Kidney (tissue), 14 donors: ENCODE measurements around the gene CAND2. TPM values are rescaled to one million over a fixed set of nuclear protein-coding genes. Genes with fewer than 3 reads are reported as not detected.

Source experiments
- DNase-seq, 5 donors: peaks; one replicate each; pipeline ENCODE4 v3.0.0-alpha.2; 2013 to 2020
- FAIRE-seq: peaks from 2 replicates; lab custom pipeline; 2012; peaks lifted over from hg19 to GRCh38; lab: Jason Lieb, UNC
- H3K27ac ChIP-seq, 2 donors: one replicate each; pipeline ENCODE4 v1.7.0; 2013; ENCODE audit warnings: low read depth in 2 of 2, low read length in 2 of 2, inconsistent platforms in 1 of 2
- H3K27me3 ChIP-seq: one replicate; pipeline ENCODE4 v1.7.1; 2013; ENCODE audit warnings: low read length, inconsistent platforms; ENCODE audit not compliant: control insufficient read depth, insufficient read depth
- H3K36me3 ChIP-seq, 3 donors: one replicate each; pipeline versions ENCODE4 v1.7.0 to v1.7.1; 2013; ENCODE audit warnings: low read length in 3 of 3, control low read depth in 1 of 3, inconsistent platforms in 1 of 3; ENCODE audit not compliant: insufficient read depth in 3 of 3, control insufficient read depth in 2 of 3
- H3K4me1 ChIP-seq, 3 donors: one replicate each; pipeline versions ENCODE4 v1.7.0 to v1.7.1; 2013; ENCODE audit warnings: low read length in 3 of 3, inconsistent platforms in 1 of 3, low read depth in 1 of 3; ENCODE audit not compliant: control insufficient read depth in 2 of 3, insufficient read depth in 2 of 3
- H3K4me3 ChIP-seq, 3 donors: one replicate each; pipeline versions ENCODE4 v1.7.0 to v1.8.1; 2013; ENCODE audit warnings: low read length in 3 of 3, control low read depth in 1 of 3, inconsistent platforms in 1 of 3
- H3K9ac ChIP-seq, 3 donors: one replicate each; pipeline versions ENCODE4 v1.7.0 to v1.7.1; 2013; ENCODE audit warnings: low read length in 3 of 3, control low read depth in 1 of 3, inconsistent platforms in 1 of 3
- H3K9me3 ChIP-seq, 3 donors: one replicate each; pipeline versions ENCODE4 v1.7.0 to v1.7.1; 2013; ENCODE audit warnings: low read length in 3 of 3, control low read depth in 1 of 3, inconsistent platforms in 1 of 3; ENCODE audit not compliant: control insufficient read depth in 2 of 3, insufficient read depth in 1 of 3
- CTCF ChIP-seq: IDR thresholded peaks from 3 replicates; pipeline ENCODE4 v1.5.1; 2012; ENCODE audit warnings: mild to moderate bottlenecking, moderate library complexity, borderline replicate concordance; ENCODE audit not compliant: insufficient read depth; ENCODE audit errors: extremely low read depth
- intact Hi-C: fragments of 100-400 bp; cut with DNase I; formaldehyde crosslinking; loops from one replicate; pipeline ENCODE4 v1.11.1; 2022
- polyA plus RNA-seq: library from polyadenylated mRNA; stranded (reverse); fragments of 350-450 nt; fragmentation: Illumina TruSeq; extraction: RNeasy Lipid Tissue Mini Kit (QIAGEN cat#74804); gene quantifications from one replicate; pipeline ENCODE4 v1.2.3, GENCODE V29; 2014; ENCODE audit warnings: low read depth, low replicate concordance; ENCODE audit not compliant: insufficient read depth
- total RNA-seq: library from RNA; stranded (reverse); fragmentation: NEBNext Ultra II Directional; extraction: Animal tissue kit (Norgen Biotek cat#: 25700); gene quantifications from one replicate; pipeline ENCODE4 v1.2.1, GENCODE V29; 2021
- donor health status: control.
- donor health status: control.
- donor health status: control.
- donor health status: control.
- donor health status: control.
- donor health status: DM: yes; HTN: yes; CAD: no.
- donor health status: Normal renal cell carcinoma (clear cell type).

The CAND2 gene
- total and polyA plus RNA-seq, 2 donors from 2014 or later: 3.9 to 7.1 TPM

DNA sequence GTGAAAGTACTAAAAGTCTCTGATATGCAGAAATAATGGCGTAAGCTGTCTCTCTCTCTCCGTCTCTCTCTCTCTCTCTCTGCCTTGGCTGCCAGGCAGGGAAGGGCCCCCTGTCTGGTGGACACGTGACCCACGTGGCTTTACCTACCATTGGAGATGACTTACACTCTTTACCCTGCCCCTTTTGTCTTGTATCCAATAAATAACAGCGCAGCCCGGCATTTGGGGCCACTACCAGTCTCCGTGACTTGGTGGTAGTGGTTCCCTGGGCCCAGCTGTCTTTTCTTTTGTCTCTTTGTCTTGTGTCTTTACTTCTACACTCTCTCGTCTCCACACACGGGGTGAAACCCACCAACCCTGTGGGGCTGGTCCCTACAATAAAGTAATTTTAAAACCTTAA is 25.2 kb upstream of the CAND2 start:
- intact Hi-C loops: no loop called here
- no peak for FAIRE-seq
- Histone ChIP-seq H3K4me3 (no peak overlapping the region), H3K9me3 (no peaks in the 10 kb centered on the region), H3K9ac (no peak overlapping the region), H3K36me3 (no peaks in the 10 kb centered on the region), H3K27me3 (no peaks in the 10 kb centered on the region), H3K4me1 (no peaks in the 10 kb centered on the region), H3K27ac (no peak overlapping the region)
- no peak for TF ChIP-seq CTCF
- DNase-seq: no peak

DNA sequence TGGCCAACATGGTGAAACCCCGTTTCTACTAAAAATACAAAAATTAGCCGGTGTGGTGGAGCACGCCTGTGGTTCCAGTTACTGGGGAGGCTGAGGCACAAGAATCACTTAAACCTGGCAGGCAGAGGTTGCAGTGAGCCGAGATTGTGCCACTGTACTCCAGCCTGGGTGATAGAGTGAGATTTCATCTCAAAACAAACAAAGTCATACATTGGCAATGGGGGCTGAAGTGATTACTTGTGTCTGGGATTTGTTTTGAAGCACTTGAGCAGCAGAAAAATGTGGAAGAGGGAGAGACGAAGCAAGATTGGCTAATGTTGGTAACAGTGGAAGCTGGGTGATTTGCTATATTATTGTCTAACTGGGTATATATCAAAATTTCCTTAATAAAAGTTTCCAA is 24.0 kb upstream of the CAND2 start:
- no peak for TF ChIP-seq CTCF
- no peak for FAIRE-seq
- Histone ChIP-seq H3K27me3 (no peaks in the 10 kb centered on the region), H3K4me1 (no peaks in the 10 kb centered on the region), H3K27ac (no peak overlapping the region), H3K4me3 (no peak overlapping the region), H3K9me3 (no peaks in the 10 kb centered on the region), H3K36me3 (no peaks in the 10 kb centered on the region), H3K9ac (no peak overlapping the region)
- DNase-seq: no peak
- intact Hi-C loops: no loop called here

DNA sequence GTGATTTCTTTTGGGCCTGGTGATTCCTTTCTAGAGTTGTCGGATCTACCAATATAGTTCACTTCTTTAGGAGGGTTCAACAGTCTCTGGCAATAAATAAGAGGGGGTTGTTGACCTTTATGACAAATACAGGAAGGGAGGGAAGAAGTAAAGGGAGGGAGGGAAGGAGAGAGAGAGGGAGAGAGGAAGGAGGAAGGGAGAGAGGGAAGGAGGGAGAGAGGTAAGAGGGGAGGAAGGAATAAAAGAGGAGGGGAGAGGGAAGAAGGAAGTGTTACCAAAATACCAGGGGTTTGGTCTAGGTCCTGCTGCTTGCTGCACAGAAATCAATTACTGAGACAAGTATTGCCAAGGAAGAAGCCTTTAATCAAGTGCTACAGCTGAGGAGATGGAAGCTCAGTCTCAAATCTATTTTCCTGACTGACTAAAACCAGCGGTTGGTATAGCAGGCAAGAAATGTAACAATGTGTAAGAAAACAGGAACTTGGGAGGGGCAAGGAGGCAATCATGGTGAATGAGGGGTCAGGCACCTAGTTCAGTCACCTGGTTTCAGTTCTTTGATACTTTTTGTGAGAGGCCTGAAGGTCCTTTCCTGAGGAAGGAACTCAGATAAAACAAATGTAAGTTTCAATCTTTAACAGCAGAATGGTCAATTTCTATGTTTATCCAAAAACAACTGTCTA is 23.3 kb upstream of the CAND2 start:
- Histone ChIP-seq H3K27me3 (no peaks in the 10 kb centered on the region), H3K27ac (no peak overlapping the region), H3K9ac (no peak overlapping the region), H3K9me3 (no peaks in the 10 kb centered on the region), H3K4me1 (no peaks in the 10 kb centered on the region), H3K4me3 (no peak overlapping the region), H3K36me3 (no peaks in the 10 kb centered on the region)
- TF ChIP-seq CTCF: no peak
- FAIRE-seq: no peak
- no peak for DNase-seq
- intact Hi-C loops: no loop called here

DNA sequence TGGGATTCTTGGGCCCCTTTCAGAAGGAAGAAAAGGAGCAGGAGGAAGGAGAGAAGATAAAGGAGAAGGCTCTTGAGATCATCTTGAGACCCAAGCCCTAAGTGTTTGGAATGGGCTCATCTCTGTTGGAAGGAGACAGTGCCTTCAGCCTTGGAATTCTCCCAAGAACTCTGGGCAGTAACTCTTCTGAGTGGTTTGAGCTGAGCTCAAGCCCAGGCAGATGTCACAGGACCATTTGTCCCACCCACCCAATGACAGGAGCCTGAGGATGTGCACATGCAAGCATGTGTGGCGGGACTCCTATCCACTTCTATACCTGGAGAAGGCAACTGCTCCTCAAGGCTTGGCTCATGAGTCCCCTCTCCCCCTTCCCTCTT is 22.8 kb upstream of the CAND2 start:
- Histone ChIP-seq H3K4me1 (no peaks in the 10 kb centered on the region), H3K27ac (no peak overlapping the region), H3K9ac (no peak overlapping the region), H3K36me3 (no peaks in the 10 kb centered on the region), H3K9me3 (no peaks in the 10 kb centered on the region), H3K4me3 (no peak overlapping the region), H3K27me3 (no peaks in the 10 kb centered on the region)
- DNase-seq (no peak), FAIRE-seq (no peak)
- no peak for TF ChIP-seq CTCF
- intact Hi-C loops: no loop called here
